Brain microvascular endothelial cell (primary cell): ENCODE data around the gene HLCS.

ENCODE experiments used
- DNase-seq: peaks from one replicate; pipeline ENCODE4 v3.0.0-alpha.2; 2020
- H3K27ac ChIP-seq: fragments of 250-450 bp; sonication (Bioruptor Pico); 2 replicates; pipeline ENCODE4 v1.5.1; 2020; ENCODE audit warnings: mild to moderate bottlenecking, moderate library complexity
- H3K27me3 ChIP-seq: fragments of 250-450 bp; sonication (Bioruptor Pico); replicated peaks from 2 replicates; pipeline ENCODE4 v1.5.1; 2020; ENCODE audit warnings: mild to moderate bottlenecking
- H3K36me3 ChIP-seq: fragments of 250-450 bp; sonication (Bioruptor Pico); replicated peaks from 2 replicates; pipeline ENCODE4 v1.5.1; 2020; ENCODE audit warnings: mild to moderate bottlenecking
- H3K4me3 ChIP-seq: 2 replicates; pipeline ENCODE4 v1.5.1; 2011; ENCODE audit warnings: low read depth, mild to moderate bottlenecking, control low read depth, low read length, moderate library complexity
- CTCF ChIP-seq: IDR thresholded peaks from 2 replicates; pipeline ENCODE4 v1.5.1; 2011; ENCODE audit warnings: low read depth, mild to moderate bottlenecking, moderate library complexity, low read length, control low read depth, inconsistent platforms; ENCODE audit errors: missing control alignments
- in situ Hi-C: cut with HindIII; loops from 2 replicates; pipeline ENCODE4 v1.10.0; 2017; ENCODE audit warnings: low sequenced_read_pairs, low pct_ligation_motif_present

Gene HLCS

GRCh38 chr21:36915014-36915695, 51.3 kb downstream of the HLCS start:
- no peak for DNase-seq
- H3K4me3 ChIP-seq: no peak overlapping the region
- H3K27ac ChIP-seq: no peak overlapping the region
- no peak for TF ChIP-seq CTCF
- no peaks in the 10 kb centered on the region for H3K36me3 ChIP-seq
- in situ Hi-C loops: no loop called here
- H3K27me3 ChIP-seq: no peaks in the 10 kb centered on the region

- no peak overlapping the region for H3K4me3 ChIP-seq
- H3K36me3 ChIP-seq: no peaks in the 10 kb centered on the region
- in situ Hi-C loops: no loop called here
- no peak for TF ChIP-seq CTCF
- DNase-seq: no peak
- H3K27ac ChIP-seq: no peak overlapping the region
- no peaks in the 10 kb centered on the region for H3K27me3 ChIP-seq
Observed at GRCh38 chr21:36914244-36915013, 52.0 kb downstream of the HLCS start.

GRCh38 chr21:36913247-36914169, 53.0 kb downstream of the HLCS start:
- no peak for DNase-seq
- H3K36me3 ChIP-seq: no peaks in the 10 kb centered on the region
- TF ChIP-seq CTCF: no peak
- H3K27me3 ChIP-seq: no peaks in the 10 kb centered on the region
- no peak overlapping the region for H3K4me3 ChIP-seq
- in situ Hi-C loops: no loop called here
- H3K27ac ChIP-seq: no peak overlapping the region

- DNase-seq: peak; percentile 50
- no peak for TF ChIP-seq CTCF
- Histone ChIP-seq H3K27ac (peak overlapping the region; percentile 97), H3K36me3 (no peaks in the 10 kb centered on the region), H3K4me3 (no peak overlapping the region), H3K27me3 (no peaks in the 10 kb centered on the region)
- in situ Hi-C loops: no loop called here
Observed at GRCh38 chr21:36910581-36911307, 55.7 kb downstream of the HLCS start.

GRCh38 chr21:36909901-36910561, 56.4 kb downstream of the HLCS start:
- no peaks in the 10 kb centered on the region for H3K27me3 ChIP-seq
- peak; percentile 93 for DNase-seq
- no peak for TF ChIP-seq CTCF
- H3K27ac ChIP-seq: peak overlapping the region; percentile 97
- in situ Hi-C loops: no loop called here
- no peak overlapping the region for H3K4me3 ChIP-seq
- no peaks in the 10 kb centered on the region for H3K36me3 ChIP-seq
